Measurements from ENCODE around the gene PSPC1.
A peak's percentile ranks its signal among the peaks of the same experiment; 100 is the strongest.
"Not testable (repeated sequence)": the region's sequence is repeated elsewhere in the genome, so short reads cannot be mapped to it uniquely, and the experiment has no call there.

Gene PSPC1

GRCh38 chr13:19763618-19764017 is 19.1 kb downstream of the PSPC1 start:
- DNase-seq: no peak

GRCh38 chr13:19759669-19760068 is 23.1 kb downstream of the PSPC1 start:
- no peak for DNase-seq

GRCh38 chr13:19742643-19743042 is 40.1 kb downstream of the PSPC1 start:
- DNase-seq: no peak

GRCh38 chr13:19737844-19738557 is 44.7 kb downstream of the PSPC1 start:
- peak; percentile 7 for DNase-seq

- DNase-seq: peak; percentile 49
Measured at GRCh38 chr13:19726611-19727010, 56.1 kb downstream of the PSPC1 start.

GRCh38 chr13:19725320-19725719 is 57.4 kb downstream of the PSPC1 start:
- DNase-seq: no peak

GRCh38 chr13:19720039-19720438 is 62.7 kb downstream of the PSPC1 start:
- DNase-seq: no peak

GRCh38 chr13:19713186-19713965 is 69.4 kb downstream of the PSPC1 start:
- peak; percentile 69 for DNase-seq

- not testable (repeated sequence) for DNase-seq
Measured at GRCh38 chr13:19709782-19710181, 73.0 kb downstream of the PSPC1 start.

- not testable (repeated sequence) for DNase-seq
Measured at GRCh38 chr13:19709039-19709438, 73.7 kb downstream of the PSPC1 start.

- DNase-seq: not testable (repeated sequence)
Measured at GRCh38 chr13:19704256-19704655, 78.5 kb downstream of the PSPC1 start.

GRCh38 chr13:19701619-19702018 is 81.1 kb downstream of the PSPC1 start:
- peak; percentile 11 for DNase-seq

GRCh38 chr13:19700963-19701362 is 81.8 kb downstream of the PSPC1 start:
- DNase-seq: not testable (repeated sequence)

GRCh38 chr13:19695829-19696228 is 86.9 kb downstream of the PSPC1 start:
- DNase-seq: no peak

GRCh38 chr13:19695428-19695827 is 87.3 kb downstream of the PSPC1 start:
- peak; percentile 21 for DNase-seq

- DNase-seq: not testable (repeated sequence)
Measured at GRCh38 chr13:19691447-19691846, 91.3 kb downstream of the PSPC1 start.

GRCh38 chr13:19685437-19685836 is 97.3 kb downstream of the PSPC1 start:
- no peak for DNase-seq

GRCh38 chr13:19685034-19685433 is 97.7 kb downstream of the PSPC1 start:
- no peak for DNase-seq

GRCh38 chr13:19681517-19681916 is 101.2 kb downstream of the PSPC1 start:
- no peak for DNase-seq

GRCh38 chr13:19680751-19681150 is 102.0 kb downstream of the PSPC1 start:
- peak; percentile 48 for DNase-seq

GRCh38 chr13:19676168-19676567 is 106.6 kb downstream of the PSPC1 start:
- no peak for DNase-seq

- DNase-seq: no peak
Measured at GRCh38 chr13:19674898-19675297, 107.8 kb downstream of the PSPC1 start.

- no peak for DNase-seq
Measured at GRCh38 chr13:19673473-19674430, 109.0 kb downstream of the PSPC1 start.
